Spleen (tissue), 11 donors: ENCODE results near the gene CCDC174. TPM values are rescaled to one million over a fixed set of nuclear protein-coding genes. Genes with fewer than 3 reads are reported as not detected.

Experiments
- DNase-seq: peaks from one replicate; pipeline ENCODE4 v3.0.0-alpha.2; 2020
- H3K27ac ChIP-seq, 8 donors: fragments of 200-600 bp; sonication (generic) in 7 of 8; 1 replicate in 4 of 8; 2 replicates in 4 of 8; pipeline versions ENCODE4 v1.5.0 to v1.8.0; 2016 to 2021; ENCODE audit warnings: inconsistent platforms in 4 of 8, mild to moderate bottlenecking in 4 of 8, moderate library complexity in 1 of 8
- H3K27me3 ChIP-seq, 7 donors: fragments of 200-600 bp; sonication (generic) in 6 of 7; replicated peaks in 1 of 7; 1 replicate in 4 of 7; 2 replicates in 3 of 7; pipeline versions ENCODE4 v1.5.0 to v1.8.0; 2016 to 2021; ENCODE audit warnings: inconsistent platforms in 3 of 7, mild to moderate bottlenecking in 1 of 7
- H3K36me3 ChIP-seq, 6 donors: fragments of 200-600 bp; sonication (generic) in 5 of 6; 1 replicate in 4 of 6; 2 replicates in 2 of 6; pipeline versions ENCODE4 v1.5.0 to v1.8.0; 2016 to 2021; ENCODE audit warnings: inconsistent platforms in 2 of 6
- H3K4me1 ChIP-seq, 6 donors: fragments of 200-600 bp; sonication (generic) in 5 of 6; 1 replicate in 3 of 6; 2 replicates in 3 of 6; pipeline versions ENCODE4 v1.5.0 to v1.8.0; 2016 to 2021; ENCODE audit warnings: inconsistent platforms in 3 of 6
- H3K4me3 ChIP-seq, 8 donors: fragments of 200-600 bp; sonication (generic) in 7 of 8; 1 replicate in 4 of 8; 2 replicates in 4 of 8; pipeline versions ENCODE4 v1.5.0 to v1.8.0; 2016 to 2021; ENCODE audit warnings: inconsistent platforms in 4 of 8, mild to moderate bottlenecking in 4 of 8, moderate library complexity in 2 of 8
- H3K9me3 ChIP-seq, 8 donors: fragments of 200-600 bp; sonication (generic) in 7 of 8; 1 replicate in 4 of 8; 2 replicates in 4 of 8; pipeline versions ENCODE4 v1.5.0 to v1.8.0; 2016 to 2021; ENCODE audit warnings: inconsistent platforms in 4 of 8
- POLR2A ChIP-seq, 3 donors: fragments of 450-650 bp; IDR thresholded peaks; one replicate each; pipeline ENCODE4 v1.5.1; 2017; ENCODE audit warnings: antibody characterized with exemption in 3 of 3, mild to moderate bottlenecking in 1 of 3
- POLR2AphosphoS5 ChIP-seq, 3 donors: sonication (generic); formaldehyde crosslinking; IDR thresholded peaks; one replicate each; pipeline ENCODE4 v1.5.1; 2017; ENCODE audit warnings: antibody characterized with exemption in 3 of 3
- WGBS, 5 donors: extraction: QIAGEN DNeasy Blood & Tissue Kit in 3 of 5; methylation state at CpG; one replicate each; pipeline versions ENCODE4 v1.1.5 to v1.1.7; 2013 to 2018; 5-methylcytosine and 5-hydroxymethylcytosine counted together
- intact Hi-C: fragments of 100-400 bp; cut with DNase I; formaldehyde crosslinking; loops from one replicate; pipeline ENCODE4 v1.15.0; 2023; ENCODE audit warnings: low total_unique reads
- polyA plus RNA-seq, 3 donors: library from polyadenylated mRNA; stranded (reverse); fragments of 200-250 nt; gene quantifications; one replicate each; pipeline ENCODE4 v1.2.1, GENCODE V29; 2013
- total RNA-seq, 7 donors: library from RNA; depleted of rRNA in 3 of 7; stranded (reverse); fragments of >200 nt in 3 of 7; fragmentation: NEBNext Ultra II Directional in 4 of 7; extraction: Animal tissue kit (Norgen Biotek cat#: 25700) in 4 of 7; gene quantifications; one replicate each; pipeline versions ENCODE4 v1.1.0 to v1.2.1, GENCODE V29; 2016 to 2021
- TF ChIP-seq, protein P1 (sequence below), 11 experiments: fragments of 200-600 bp in 7 of 11; fragments of 450-650 bp in 4 of 11; sonication (generic) in 4 of 11; IDR thresholded peaks in 8 of 11; conservative IDR thresholded peaks in 3 of 11; 1 replicate in 7 of 11; 2 replicates in 4 of 11; pipeline versions ENCODE4 v1.4.0 to v1.8.0; 2016 to 2021; ENCODE audit warnings: antibody characterized with exemption in 11 of 11, inconsistent platforms in 4 of 11, mild to moderate bottlenecking in 1 of 11
- donor health status: healthy with polysubstance abuse.
- donor health status: DM: no; HTN: no; CAD: no; lungs with moderate emphysema.
- donor health status: DM: no; HTN: no; CAD: no.
- donor health status: Bipolar disorder and iron deficiency.
- donor health status: healthy.
- donor health status: DM: no; HTN: no; CAD: no.
- donor health status: DM: yes; HTN: yes; CAD: no.

Gene CCDC174
- total and polyA plus RNA-seq, 10 donors = 14.0 to 41.0 (median 29.2) TPM

DNA sequence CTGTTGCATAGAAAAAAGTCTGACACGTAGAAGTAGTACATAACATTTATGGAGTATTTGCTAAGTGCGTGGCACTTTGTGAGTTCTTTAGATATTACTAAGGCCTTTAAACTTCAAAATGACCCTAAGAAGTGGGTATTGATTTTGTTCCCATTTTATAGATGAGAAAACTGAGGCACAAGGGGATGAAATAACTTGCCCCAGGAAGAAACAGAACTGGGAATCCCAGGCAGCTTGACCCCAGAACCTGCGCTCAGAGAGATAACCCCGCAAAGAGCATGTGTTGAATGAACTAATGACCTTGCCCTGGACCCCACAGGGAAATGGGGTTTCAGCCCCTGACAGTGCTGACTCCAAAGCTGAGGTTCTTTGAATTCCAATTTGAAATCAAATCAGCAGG is 30.5 kb upstream of the CCDC174 start:
- intact Hi-C loops = no loop called here
- H3K9me3 ChIP-seq = no peaks in the 10 kb centered on the region
- no peak overlapping the region for H3K27ac ChIP-seq
- peaks cover 0 to 16% (median 0%) of the 10 kb centered on the region in 7 donors for H3K27me3 ChIP-seq
- no peak for TF ChIP-seq POLR2A (IDR thresholded peaks at IDR 0.05)
- TF ChIP-seq, protein P1, sequence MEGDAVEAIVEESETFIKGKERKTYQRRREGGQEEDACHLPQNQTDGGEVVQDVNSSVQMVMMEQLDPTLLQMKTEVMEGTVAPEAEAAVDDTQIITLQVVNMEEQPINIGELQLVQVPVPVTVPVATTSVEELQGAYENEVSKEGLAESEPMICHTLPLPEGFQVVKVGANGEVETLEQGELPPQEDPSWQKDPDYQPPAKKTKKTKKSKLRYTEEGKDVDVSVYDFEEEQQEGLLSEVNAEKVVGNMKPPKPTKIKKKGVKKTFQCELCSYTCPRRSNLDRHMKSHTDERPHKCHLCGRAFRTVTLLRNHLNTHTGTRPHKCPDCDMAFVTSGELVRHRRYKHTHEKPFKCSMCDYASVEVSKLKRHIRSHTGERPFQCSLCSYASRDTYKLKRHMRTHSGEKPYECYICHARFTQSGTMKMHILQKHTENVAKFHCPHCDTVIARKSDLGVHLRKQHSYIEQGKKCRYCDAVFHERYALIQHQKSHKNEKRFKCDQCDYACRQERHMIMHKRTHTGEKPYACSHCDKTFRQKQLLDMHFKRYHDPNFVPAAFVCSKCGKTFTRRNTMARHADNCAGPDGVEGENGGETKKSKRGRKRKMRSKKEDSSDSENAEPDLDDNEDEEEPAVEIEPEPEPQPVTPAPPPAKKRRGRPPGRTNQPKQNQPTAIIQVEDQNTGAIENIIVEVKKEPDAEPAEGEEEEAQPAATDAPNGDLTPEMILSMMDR (IDR thresholded peaks at IDR 0.05 in 8 of 11, conservative IDR thresholded peaks at IDR 0.05 in 3 of 11) = no peak
- no peak for TF ChIP-seq POLR2AphosphoS5 (IDR thresholded peaks at IDR 0.05)
- H3K4me1 ChIP-seq = no peaks in the 10 kb centered on the region
- no peak for DNase-seq
- H3K4me3 ChIP-seq = no peak overlapping the region
- no peaks in the 10 kb centered on the region for H3K36me3 ChIP-seq
- 92 to 99% (median 93%) methylated on average over 4 of the region's 4 CpGs for WGBS, 5 donors

DNA sequence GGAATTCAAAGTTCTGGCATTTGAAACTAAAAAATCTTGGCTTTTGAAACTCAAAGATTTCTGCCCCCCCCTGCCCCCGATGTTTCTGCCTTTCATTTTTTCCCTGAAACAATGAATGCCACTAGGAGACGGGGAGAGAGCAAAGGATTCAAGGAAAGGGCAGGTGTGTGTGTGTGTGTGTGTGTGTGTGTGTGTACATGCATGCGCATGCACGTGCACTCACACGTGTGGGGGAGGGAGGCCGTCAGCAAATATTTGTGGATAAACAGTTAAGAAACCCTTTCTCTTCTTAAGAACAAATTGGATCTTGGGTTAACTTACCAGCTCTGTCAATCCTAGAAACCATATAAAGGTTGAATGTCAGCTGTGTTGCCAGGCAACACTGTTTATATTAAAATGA is 29.2 kb upstream of the CCDC174 start:
- TF ChIP-seq POLR2A (IDR thresholded peaks at IDR 0.05) (no peak), POLR2AphosphoS5 (IDR thresholded peaks at IDR 0.05) (no peak)
- TF ChIP-seq, protein P1 (IDR thresholded peaks at IDR 0.05 in 8 of 11, conservative IDR thresholded peaks at IDR 0.05 in 3 of 11) = no peak
- intact Hi-C loops = no loop called here
- WGBS, 5 donors = 67 to 84% (median 81%) methylated on average over 6 of the region's 6 CpGs
- no peaks in the 10 kb centered on the region for H3K9me3 ChIP-seq
- no peak for DNase-seq
- H3K4me1 ChIP-seq = no peaks in the 10 kb centered on the region
- H3K4me3 ChIP-seq = no peak overlapping the region
- no peaks in the 10 kb centered on the region for H3K36me3 ChIP-seq
- H3K27ac ChIP-seq = no peak overlapping the region
- peaks cover 0 to 13% (median 0%) of the 10 kb centered on the region in 7 donors for H3K27me3 ChIP-seq

- H3K9me3 ChIP-seq = peaks cover 0 to 9% (median 0%) of the 10 kb centered on the region in 8 donors
- no peak overlapping the region for H3K27ac ChIP-seq
- WGBS, 5 donors = 65 to 76% (median 73%) methylated on average over 4 of the region's 4 CpGs
- H3K36me3 ChIP-seq = no peaks in the 10 kb centered on the region
- H3K27me3 ChIP-seq = peaks cover 0 to 16% (median 0%) of the 10 kb centered on the region in 7 donors
- intact Hi-C loops = no loop called here
- no peaks in the 10 kb centered on the region for H3K4me1 ChIP-seq
- no peak overlapping the region for H3K4me3 ChIP-seq
- TF ChIP-seq, protein P1 (IDR thresholded peaks at IDR 0.05 in 8 of 11, conservative IDR thresholded peaks at IDR 0.05 in 3 of 11) = no peak
- TF ChIP-seq POLR2AphosphoS5 (IDR thresholded peaks at IDR 0.05) (no peak), POLR2A (IDR thresholded peaks at IDR 0.05) (no peak)
- DNase-seq = no peak
These were observed 28.0 kb upstream of the CCDC174 start for GRCh38 chr3:14623569-14624051.

DNA sequence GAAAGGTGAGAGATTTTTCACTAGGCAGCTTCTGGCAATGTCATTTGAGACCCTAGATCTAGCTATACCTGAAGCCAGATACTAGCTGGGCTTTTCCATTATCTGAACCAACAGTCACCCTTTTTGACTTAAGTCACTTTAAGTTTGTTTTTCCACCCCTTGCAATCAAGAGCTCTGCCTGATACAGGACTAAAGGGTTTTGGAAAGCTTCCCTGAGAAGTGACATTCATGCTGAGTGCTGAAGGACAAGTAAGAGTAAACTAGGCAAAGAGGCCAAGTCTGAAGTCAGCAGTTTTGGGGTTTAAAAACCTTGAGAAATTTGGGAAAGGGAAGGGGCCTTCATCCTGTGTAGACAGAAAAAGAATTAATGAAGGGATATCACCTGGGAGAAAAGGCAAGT is 27.1 kb upstream of the CCDC174 start:
- Histone ChIP-seq H3K27ac (no peak overlapping the region), H3K4me1 (no peaks in the 10 kb centered on the region), H3K27me3 (peaks cover 0 to 22% (median 0%) of the 10 kb centered on the region in 7 donors), H3K36me3 (no peaks in the 10 kb centered on the region), H3K4me3 (no peak overlapping the region), H3K9me3 (peaks cover 0 to 9% (median 0%) of the 10 kb centered on the region in 8 donors)
- TF ChIP-seq, protein P1 (IDR thresholded peaks at IDR 0.05 in 8 of 11, conservative IDR thresholded peaks at IDR 0.05 in 3 of 11) = no peak
- TF ChIP-seq POLR2AphosphoS5 (IDR thresholded peaks at IDR 0.05) = no peak
- TF ChIP-seq POLR2A (IDR thresholded peaks at IDR 0.05) = no peak
- intact Hi-C loops = no loop called here
- no peak for DNase-seq
